Prostate gland (tissue), 2 donors: Measurements from ENCODE around the gene IDNK. TPM values are rescaled to one million over a fixed set of nuclear protein-coding genes. Genes with fewer than 3 reads are reported as not detected.

Experiments used
- DNase-seq: peaks from one replicate; pipeline ENCODE4 v3.0.0-alpha.2; 2019; ENCODE audit warnings: low spot score
- H3K27ac ChIP-seq, 2 donors: fragments of 200-600 bp; sonication (generic); 2 replicates each; pipeline ENCODE4 v1.5.1; 2017 to 2019
- H3K27me3 ChIP-seq: fragments of 200-600 bp; sonication (generic); replicated peaks from 2 replicates; pipeline ENCODE4 v1.5.1; 2019; ENCODE audit not compliant: insufficient read depth
- H3K36me3 ChIP-seq, 2 donors: fragments of 200-600 bp; sonication (generic); 1 replicate in 1 of 2; 2 replicates in 1 of 2; pipeline versions ENCODE4 v1.5.1 to v1.8.1; 2017 to 2019
- H3K4me1 ChIP-seq: fragments of 200-600 bp; sonication (generic); replicated peaks from 2 replicates; pipeline ENCODE4 v1.5.1; 2019
- H3K4me3 ChIP-seq, 2 donors: fragments of 200-600 bp; sonication (generic); 2 replicates each; pipeline ENCODE4 v1.5.1; 2017 to 2019
- H3K9me3 ChIP-seq: fragments of 200-600 bp; sonication (generic); 2 replicates; pipeline ENCODE4 v1.5.1; 2017
- CTCF ChIP-seq, 4 experiments: fragments of 200-600 bp in 2 of 4; fragments of 450-650 bp in 2 of 4; sonication (generic) in 2 of 4; IDR thresholded peaks; 1 replicate in 3 of 4; 2 replicates in 1 of 4; pipeline ENCODE4 v1.5.1; 2016 to 2019; ENCODE audit warnings: antibody characterized with exemption in 4 of 4, mild to moderate bottlenecking in 2 of 4, moderate library complexity in 2 of 4
- POLR2A ChIP-seq: fragments of 450-650 bp; IDR thresholded peaks from one replicate; pipeline ENCODE4 v1.6.1; 2016; ENCODE audit warnings: antibody characterized with exemption, mild to moderate bottlenecking
- POLR2AphosphoS5 ChIP-seq: sonication (generic); formaldehyde crosslinking; IDR thresholded peaks from one replicate; pipeline ENCODE4 v1.6.1; 2017; ENCODE audit warnings: antibody characterized with exemption
- WGBS: methylation state at CpG from one replicate; pipeline ENCODE4 v1.1.5; 2018; 5-methylcytosine and 5-hydroxymethylcytosine counted together
- intact Hi-C: fragments of 100-400 bp; cut with DNase I; formaldehyde crosslinking; loops from one replicate; pipeline ENCODE4 v1.14.2; 2022
- total RNA-seq, 2 donors: library from RNA; depleted of rRNA; stranded (reverse); fragments of >200 nt; gene quantifications; one replicate each; pipeline ENCODE4 v1.1.0, GENCODE V29; 2016

IDNK gene
- total RNA-seq, 2 donors from 2014 or later = 8.4 to 11.1 TPM

- no peaks in the 10 kb centered on the region for H3K36me3 ChIP-seq
- no peak overlapping the region for H3K4me3 ChIP-seq
- intact Hi-C loops = no loop called here
- H3K27me3 ChIP-seq = no peaks in the 10 kb centered on the region
- TF ChIP-seq POLR2AphosphoS5 (no peak), POLR2A (no peak), CTCF (IDR thresholded peaks at IDR 0.05) (no peak)
- H3K27ac ChIP-seq = no peak overlapping the region
- H3K9me3 ChIP-seq = no peaks in the 10 kb centered on the region
- no peaks in the 10 kb centered on the region for H3K4me1 ChIP-seq
- no peak for DNase-seq
- WGBS = 100% methylated on average over 2 of the region's 2 CpGs
Measured at GRCh38 chr9:83633676-83634075, 10.7 kb downstream of the IDNK start.

GRCh38 chr9:83636813-83637212, 13.9 kb downstream of the IDNK start:
- no peak for DNase-seq
- Histone ChIP-seq H3K9me3 (no peaks in the 10 kb centered on the region), H3K27ac (no peak overlapping the region), H3K36me3 (no peaks in the 10 kb centered on the region), H3K4me1 (no peaks in the 10 kb centered on the region), H3K4me3 (no peak overlapping the region), H3K27me3 (no peaks in the 10 kb centered on the region)
- intact Hi-C loops = no loop called here
- TF ChIP-seq CTCF (IDR thresholded peaks at IDR 0.05) = no peak
- TF ChIP-seq POLR2A = no peak
- no peak for TF ChIP-seq POLR2AphosphoS5

- Histone ChIP-seq H3K4me1 (no peaks in the 10 kb centered on the region), H3K4me3 (no peak overlapping the region), H3K27ac (no peak overlapping the region), H3K27me3 (no peaks in the 10 kb centered on the region), H3K36me3 (no peaks in the 10 kb centered on the region), H3K9me3 (no peaks in the 10 kb centered on the region)
- 13% methylated on average over 1 of the region's 1 CpG for whole genome bisulfite sequencing
- TF ChIP-seq CTCF (IDR thresholded peaks at IDR 0.05) (no peak), POLR2A (no peak), POLR2AphosphoS5 (no peak)
- DNase-seq = no peak
- intact Hi-C loops = no loop called here
Measured at GRCh38 chr9:83637389-83637788, 14.4 kb downstream of the IDNK start.

- Histone ChIP-seq H3K4me1 (no peaks in the 10 kb centered on the region), H3K27me3 (no peaks in the 10 kb centered on the region), H3K4me3 (no peak overlapping the region), H3K27ac (no peak overlapping the region), H3K9me3 (no peaks in the 10 kb centered on the region), H3K36me3 (no peaks in the 10 kb centered on the region)
- no peak for TF ChIP-seq CTCF (IDR thresholded peaks at IDR 0.05)
- TF ChIP-seq POLR2A = no peak
- TF ChIP-seq POLR2AphosphoS5 = no peak
- 83% methylated on average over 1 of the region's 1 CpG for WGBS
- no peak for DNase-seq
- intact Hi-C loops = no loop called here
Measured at GRCh38 chr9:83639266-83639665, 16.3 kb downstream of the IDNK start.

- H3K9me3 ChIP-seq = no peaks in the 10 kb centered on the region
- H3K27ac ChIP-seq = no peak overlapping the region
- TF ChIP-seq POLR2AphosphoS5 (no peak), CTCF (IDR thresholded peaks at IDR 0.05) (no peak), POLR2A (no peak)
- H3K4me1 ChIP-seq = no peaks in the 10 kb centered on the region
- intact Hi-C loops = loop anchor here (10.0 kb wide), 1 partner anchor 308 kb away; no protein-coding TSS in a partner anchor
- no peak for DNase-seq
- no peak overlapping the region for H3K4me3 ChIP-seq
- no peaks in the 10 kb centered on the region for H3K27me3 ChIP-seq
- WGBS = 71% methylated on average over 4 of the region's 4 CpGs
- H3K36me3 ChIP-seq = no peaks in the 10 kb centered on the region
Measured at GRCh38 chr9:83642793-83643192, 19.9 kb downstream of the IDNK start.
